CD14-positive monocyte (primary cell): Measurements from ENCODE around the gene SELENOI. TPM values are rescaled to one million over a fixed set of nuclear protein-coding genes. Genes with fewer than 3 reads are reported as not detected.

Experiments used
- DNase-seq, 3 donors: peaks; one replicate each; pipeline ENCODE4 v3.0.0-alpha.2; 2011 to 2022
- H2AFZ ChIP-seq: 2 replicates; pipeline ENCODE4 v1.6.0; 2012; ENCODE audit warnings: mild to moderate bottlenecking, low read depth, low read length, inconsistent platforms; ENCODE audit not compliant: insufficient read depth, poor library complexity, severe bottlenecking
- H3K27ac ChIP-seq, 2 donors: 1 replicate in 1 of 2; 2 replicates in 1 of 2; pipeline ENCODE4 v1.5.1; 2012 to 2013; ENCODE audit warnings: low read length in 2 of 2, control low read depth in 1 of 2, inconsistent platforms in 1 of 2, low read depth in 1 of 2, mild to moderate bottlenecking in 1 of 2
- H3K27me3 ChIP-seq, 2 donors: one replicate each; pipeline versions ENCODE4 v1.6.0 to v1.6.1; 2011 to 2013; ENCODE audit warnings: low read length in 2 of 2; ENCODE audit not compliant: control insufficient read depth in 2 of 2, insufficient read depth in 2 of 2
- H3K36me3 ChIP-seq, 2 donors: replicated peaks in 1 of 2; 1 replicate in 1 of 2; 2 replicates in 1 of 2; pipeline versions ENCODE4 v1.5.1 to v1.6.1; 2012 to 2013; ENCODE audit warnings: low read length in 2 of 2, control low read depth in 1 of 2, inconsistent platforms in 1 of 2, mild to moderate bottlenecking in 1 of 2; ENCODE audit not compliant: insufficient read depth in 2 of 2, control insufficient read depth in 1 of 2
- H3K4me1 ChIP-seq, 2 donors: 1 replicate in 1 of 2; 2 replicates in 1 of 2; pipeline versions ENCODE4 v1.5.1 to v1.6.1; 2012 to 2013; ENCODE audit warnings: low read length in 2 of 2, control low read depth in 1 of 2, inconsistent platforms in 1 of 2, mild to moderate bottlenecking in 1 of 2, moderate library complexity in 1 of 2; ENCODE audit not compliant: insufficient read depth in 2 of 2, control insufficient read depth in 1 of 2
- H3K4me2 ChIP-seq: replicated peaks from 2 replicates; pipeline ENCODE3; 2012; ENCODE audit warnings: low read length, moderate library complexity, mild to moderate bottlenecking; ENCODE audit not compliant: poor library complexity, severe bottlenecking; ENCODE audit errors: extremely low read depth
- H3K4me3 ChIP-seq, 3 experiments: fragments of 200-600 bp in 1 of 3; sonication (generic) in 1 of 3; replicated peaks in 1 of 3; 1 replicate in 2 of 3; 2 replicates in 1 of 3; pipeline ENCODE4 v1.5.1; 2011 to 2013; ENCODE audit warnings: low read length in 3 of 3, mild to moderate bottlenecking in 3 of 3, control low read depth in 2 of 3, low read depth in 2 of 3, inconsistent platforms in 1 of 3, moderate library complexity in 1 of 3
- H3K79me2 ChIP-seq: 2 replicates; pipeline ENCODE4 v1.6.0; 2012; ENCODE audit warnings: mild to moderate bottlenecking, control low read depth, inconsistent platforms, low read length, moderate library complexity; ENCODE audit not compliant: insufficient read depth
- H3K9ac ChIP-seq: 2 replicates; pipeline ENCODE4 v1.6.0; 2017; ENCODE audit warnings: low read length, mild to moderate bottlenecking; ENCODE audit not compliant: insufficient read depth, poor library complexity, severe bottlenecking
- H3K9me3 ChIP-seq, 2 donors: replicated peaks in 1 of 2; 1 replicate in 1 of 2; 2 replicates in 1 of 2; pipeline versions ENCODE4 v1.5.1 to v1.6.1; 2012 to 2013; ENCODE audit warnings: low read length in 2 of 2, control low read depth in 1 of 2; ENCODE audit not compliant: control insufficient read depth in 1 of 2, insufficient read depth in 1 of 2
- H4K20me1 ChIP-seq: 2 replicates; pipeline ENCODE4 v1.6.0; 2012; ENCODE audit warnings: mild to moderate bottlenecking, low read length, control low read depth, moderate library complexity; ENCODE audit not compliant: insufficient read depth
- H3K27ac Mint-ChIP-seq, 7 donors: one replicate each; pipeline ENCODE4 v1.8.0; 2020; ENCODE audit warnings: mild to moderate bottlenecking in 7 of 7, mixed read lengths in 7 of 7, moderate library complexity in 6 of 7, inconsistent platforms in 2 of 7
- H3K27me3 Mint-ChIP-seq, 3 donors: one replicate each; pipeline ENCODE4 v1.8.0; 2021 to 2022; ENCODE audit warnings: low read depth in 3 of 3, mild to moderate bottlenecking in 3 of 3, mixed read lengths in 3 of 3, moderate library complexity in 3 of 3, inconsistent platforms in 1 of 3
- H3K36me3 Mint-ChIP-seq, 2 donors: one replicate each; pipeline ENCODE4 v1.8.0; 2020; ENCODE audit warnings: mixed read lengths in 2 of 2, inconsistent platforms in 1 of 2, mild to moderate bottlenecking in 1 of 2
- H3K4me1 Mint-ChIP-seq: one replicate; pipeline ENCODE4 v1.8.0; 2020; ENCODE audit warnings: mild to moderate bottlenecking, mixed read lengths
- H3K4me3 Mint-ChIP-seq, 2 donors: one replicate each; pipeline ENCODE4 v1.8.0; 2020; ENCODE audit warnings: mild to moderate bottlenecking in 2 of 2, mixed read lengths in 2 of 2, moderate library complexity in 1 of 2
- H3K9me3 Mint-ChIP-seq, 7 donors: one replicate each; pipeline ENCODE4 v1.8.0; 2020 to 2022; ENCODE audit warnings: mixed read lengths in 7 of 7, mild to moderate bottlenecking in 6 of 7, moderate library complexity in 6 of 7, inconsistent platforms in 2 of 7
- CTCF ChIP-seq: fragments of 200-600 bp; IDR thresholded peaks from one replicate; pipeline ENCODE4 v1.8.0; 2022; ENCODE audit warnings: antibody characterized with exemption, mild to moderate bottlenecking
- WGBS: methylation state at CpG from one replicate; pipeline ENCODE4 v1.1.5; 2013; ENCODE audit warnings: missing lambda C conversion rate; ENCODE audit not compliant: insufficient coverage; 5-methylcytosine and 5-hydroxymethylcytosine counted together
- intact Hi-C, 2 donors: fragments of 100-400 bp; cut with micrococcal nuclease; formaldehyde crosslinking; loops; one replicate each; pipeline versions ENCODE4 v1.15.0 to v1.15.1; 2023
- polyA plus RNA-seq, 3 donors: library from polyadenylated mRNA; depleted of rRNA in 1 of 3; unstranded in 2 of 3; stranded (reverse) in 1 of 3; fragments of 300-500 nt in 2 of 3; fragments of >200 nt in 1 of 3; fragmentation: Illumina TruSeq in 2 of 3; gene quantifications; 1 replicate in 2 of 3; 2 replicates in 1 of 3; pipeline ENCODE4 v1.2.3, GENCODE V29; 2012 to 2021

Gene SELENOI
- polyA plus RNA-seq, 3 donors: 2.3 to 3.2 (median 2.5) TPM

- H3K9me3 Mint-ChIP-seq: no peaks in the 10 kb centered on the region
- H3K27me3 Mint-ChIP-seq: peaks cover 3 to 5% (median 5%) of the 10 kb centered on the region in 3 donors
- Histone ChIP-seq H3K27me3 (no peaks in the 10 kb centered on the region), H3K27ac (no peak overlapping the region), H2AFZ (no peak overlapping the region), H3K9me3 (no peaks in the 10 kb centered on the region), H4K20me1 (no peaks in the 10 kb centered on the region), H3K4me2 (no peak overlapping the region), H3K79me2 (no peaks in the 10 kb centered on the region), H3K4me3 (no peak overlapping the region), H3K36me3 (no peaks in the 10 kb centered on the region), H3K9ac (no peak overlapping the region), H3K4me1 (no peaks in the 10 kb centered on the region)
- DNase-seq: no peak
- no peak for TF ChIP-seq CTCF
- no peak overlapping the region for H3K27ac Mint-ChIP-seq
- H3K4me3 Mint-ChIP-seq: no peak overlapping the region
- H3K36me3 Mint-ChIP-seq: no peaks in the 10 kb centered on the region
- 80% methylated on average over 1 of the region's 3 CpGs for WGBS
- no peaks in the 10 kb centered on the region for H3K4me1 Mint-ChIP-seq
- intact Hi-C loops: no loop called here
These were observed 78.3 kb downstream of the SELENOI start for GRCh38 chr2:26424221-26424620.

GRCh38 chr2:26428846-26429245 is 82.9 kb downstream of the SELENOI start:
- Histone ChIP-seq H3K9me3 (no peaks in the 10 kb centered on the region), H3K27ac (no peak overlapping the region), H3K79me2 (no peaks in the 10 kb centered on the region), H3K4me2 (no peak overlapping the region), H3K4me3 (no peak overlapping the region), H3K9ac (no peak overlapping the region), H3K27me3 (no peaks in the 10 kb centered on the region), H3K4me1 (no peaks in the 10 kb centered on the region), H2AFZ (no peak overlapping the region), H4K20me1 (no peaks in the 10 kb centered on the region), H3K36me3 (no peaks in the 10 kb centered on the region)
- Mint-ChIP-seq H3K9me3 (no peaks in the 10 kb centered on the region), H3K4me3 (no peak overlapping the region), H3K4me1 (peaks cover 3% of the 10 kb centered on the region), H3K27me3 (peaks cover 2 to 7% (median 4%) of the 10 kb centered on the region in 3 donors), H3K27ac (no peak overlapping the region), H3K36me3 (no peaks in the 10 kb centered on the region)
- TF ChIP-seq CTCF: no peak
- intact Hi-C loops: no loop called here
- no peak for DNase-seq
- 100% methylated on average over 1 of the region's 2 CpGs for WGBS
